ENCODE results near the gene PCNX2. TPM values are rescaled to one million over a fixed set of nuclear protein-coding genes. Genes with fewer than 3 reads are reported as not detected.

Gene PCNX2
- total and polyA plus RNA-seq, 4 donors = 2.0 to 15.1 (median 6.4) TPM

GRCh38 chr1:233224311-233224710 is 71.2 kb downstream of the PCNX2 start:
- Histone ChIP-seq H3K27ac (ENCODE audit: low read depth in 1 of 2, low read length in 1 of 2) (no peak overlapping the region), H3K36me3 (ENCODE audit: control insufficient read depth in 4 of 4, insufficient read depth in 4 of 4, low read length in 4 of 4) (peaks cover 0 to 2% (median under 1%) of the 10 kb centered on the region in 4 donors), H3K4me1 (ENCODE audit: control insufficient read depth in 5 of 5, insufficient read depth in 5 of 5, low read length in 5 of 5) (no peaks in the 10 kb centered on the region), H3K9me3 (ENCODE audit: control insufficient read depth in 4 of 4, insufficient read depth in 3 of 4, low read length in 3 of 4) (peaks cover 0 to 6% (median 0%) of the 10 kb centered on the region in 4 donors), H3K9ac (ENCODE audit: insufficient read depth in 1 of 2, low read length in 2 of 2) (no peak overlapping the region), H3K27me3 (ENCODE audit: control insufficient read depth in 3 of 3, insufficient read depth in 3 of 3, low read length in 2 of 3) (no peaks in the 10 kb centered on the region), H3K4me3 (no peak overlapping the region)
- 82 to 84% methylated on average over 3 of the region's 3 CpGs for WGBS, 2 donors
- no peak for TF ChIP-seq CTCF (IDR thresholded peaks at IDR 0.05; ENCODE audit: control extremely low read depth, extremely low read depth)
- DNase-seq = no peak
- no peak for ATAC-seq (ENCODE audit: insufficient read depth, low FRiP score)

- Histone ChIP-seq H3K9me3 (ENCODE audit: control insufficient read depth in 4 of 4, insufficient read depth in 3 of 4, low read length in 3 of 4) (peaks cover 0 to 6% (median 0%) of the 10 kb centered on the region in 4 donors), H3K27ac (ENCODE audit: low read depth in 1 of 2, low read length in 1 of 2) (no peak overlapping the region), H3K4me3 (no peak overlapping the region), H3K4me1 (ENCODE audit: control insufficient read depth in 5 of 5, insufficient read depth in 5 of 5, low read length in 5 of 5) (no peaks in the 10 kb centered on the region), H3K27me3 (ENCODE audit: control insufficient read depth in 3 of 3, insufficient read depth in 3 of 3, low read length in 2 of 3) (no peaks in the 10 kb centered on the region), H3K36me3 (ENCODE audit: control insufficient read depth in 4 of 4, insufficient read depth in 4 of 4, low read length in 4 of 4) (peaks cover 0 to 2% (median 0%) of the 10 kb centered on the region in 4 donors), H3K9ac (ENCODE audit: insufficient read depth in 1 of 2, low read length in 2 of 2) (no peak overlapping the region)
- ATAC-seq (ENCODE audit: insufficient read depth, low FRiP score) = no peak
- DNase-seq = no peak
- no peak for TF ChIP-seq CTCF (IDR thresholded peaks at IDR 0.05; ENCODE audit: control extremely low read depth, extremely low read depth)
- 89 to 93% methylated on average over 5 of the region's 5 CpGs for WGBS, 2 donors
Measured at GRCh38 chr1:233217832-233218231, 77.7 kb downstream of the PCNX2 start.

- no peaks in the 10 kb centered on the region for H3K4me1 ChIP-seq (ENCODE audit: control insufficient read depth in 5 of 5, insufficient read depth in 5 of 5, low read length in 5 of 5)
- no peak for DNase-seq
- 89 to 95% methylated on average over 4 of the region's 4 CpGs for WGBS, 2 donors
- H3K27ac ChIP-seq (ENCODE audit: low read depth in 1 of 2, low read length in 1 of 2) = no peak overlapping the region
- peaks cover 0 to 2% (median 0%) of the 10 kb centered on the region in 4 donors for H3K36me3 ChIP-seq (ENCODE audit: control insufficient read depth in 4 of 4, insufficient read depth in 4 of 4, low read length in 4 of 4)
- TF ChIP-seq CTCF (IDR thresholded peaks at IDR 0.05; ENCODE audit: control extremely low read depth, extremely low read depth) = no peak
- ATAC-seq (ENCODE audit: insufficient read depth, low FRiP score) = no peak
- no peak overlapping the region for H3K9ac ChIP-seq (ENCODE audit: insufficient read depth in 1 of 2, low read length in 2 of 2)
- H3K9me3 ChIP-seq (ENCODE audit: control insufficient read depth in 4 of 4, insufficient read depth in 3 of 4, low read length in 3 of 4) = peaks cover 0 to 6% (median 0%) of the 10 kb centered on the region in 4 donors
- H3K27me3 ChIP-seq (ENCODE audit: control insufficient read depth in 3 of 3, insufficient read depth in 3 of 3, low read length in 2 of 3) = no peaks in the 10 kb centered on the region
- H3K4me3 ChIP-seq = no peak overlapping the region
Measured at GRCh38 chr1:233216009-233216408, 79.5 kb downstream of the PCNX2 start.
